Measurements from ENCODE around the gene EDEM2.
A peak's percentile ranks its signal among the peaks of the same experiment; 100 is the strongest.
"Not testable (repeated sequence)": the region's sequence is repeated elsewhere in the genome, so short reads cannot be mapped to it uniquely, and the experiment has no call there.

EDEM2 gene

DNA sequence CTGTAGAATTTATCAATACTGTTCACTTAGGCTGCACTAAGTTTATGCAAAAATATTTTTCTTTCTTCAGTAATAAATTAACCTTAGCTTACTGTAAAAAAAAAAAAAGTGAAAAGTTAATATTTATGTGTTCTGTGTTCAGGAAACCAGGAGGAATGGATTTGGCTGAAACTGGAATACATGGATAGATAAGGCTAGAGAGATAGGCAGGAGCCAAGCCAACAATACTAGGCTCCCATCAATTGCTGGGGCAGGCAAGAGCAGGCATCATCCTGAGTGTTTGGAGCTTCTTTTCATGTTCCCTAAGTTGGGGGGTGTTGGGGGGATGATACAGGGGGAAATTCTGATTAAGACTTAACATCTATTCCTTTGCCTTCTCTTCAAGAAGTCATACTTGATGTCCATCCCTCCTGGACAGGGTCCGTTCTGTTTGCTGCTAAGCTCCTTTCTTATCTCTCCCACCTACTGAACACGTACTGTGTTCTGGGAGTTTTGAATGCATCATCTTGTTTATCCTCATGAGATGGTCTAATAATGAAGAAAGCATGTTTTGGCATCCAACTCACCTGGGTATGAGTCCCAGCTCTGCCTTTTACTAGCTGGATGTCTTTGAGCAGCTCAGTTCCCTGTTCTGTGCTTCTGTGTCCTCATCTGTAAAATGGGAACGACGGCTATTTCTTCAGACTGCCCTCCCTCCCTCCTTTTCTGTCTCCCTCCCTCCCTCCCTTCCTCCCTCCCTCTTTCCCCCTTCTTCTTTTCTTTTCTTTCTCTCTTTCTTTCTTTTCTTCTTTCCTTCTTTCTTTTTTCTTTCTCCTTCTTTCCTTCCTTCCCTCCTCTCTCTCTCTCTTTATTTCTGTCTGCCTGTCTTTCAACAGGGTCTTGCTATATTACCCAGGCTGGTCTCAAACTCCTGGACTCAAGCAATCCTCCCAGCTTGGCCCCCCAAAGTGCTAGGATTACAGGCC lies 18.4 kb upstream of the EDEM2 start:
- no peak overlapping the region for H3K27ac ChIP-seq
- no peak for TF ChIP-seq CTCF (conservative IDR thresholded peaks at IDR 0.05)

GRCh38 chr20:35164531-35164930 lies 17.4 kb upstream of the EDEM2 start:
- H3K27ac ChIP-seq, result not testable (repeated sequence)

DNA sequence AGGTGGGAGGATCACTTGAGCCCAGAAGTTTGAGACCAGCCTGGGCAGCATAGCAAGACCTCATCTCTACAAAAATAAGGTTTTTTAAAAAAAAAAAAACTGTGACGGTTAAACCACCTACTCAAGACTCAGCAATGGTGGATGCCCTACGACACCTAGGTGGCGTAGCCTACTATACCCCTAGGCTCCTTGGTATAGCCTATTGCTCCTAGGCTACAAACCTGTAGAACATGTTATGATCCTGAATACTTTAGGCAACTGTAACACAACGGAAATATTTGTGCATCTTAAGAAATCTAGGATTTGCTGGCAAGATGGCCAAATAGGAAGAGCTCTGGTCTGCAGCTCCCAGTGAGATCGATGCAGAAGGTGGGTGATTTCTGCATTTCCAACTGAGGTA lies 13.2 kb upstream of the EDEM2 start:
- not testable (repeated sequence) for H3K27ac ChIP-seq

- no peak for TF ChIP-seq CTCF (conservative IDR thresholded peaks at IDR 0.05)
- H3K27ac ChIP-seq, result no peak overlapping the region
These were observed 9.8 kb upstream of the EDEM2 start for GRCh38 chr20:35156978-35157377.

GRCh38 chr20:35155936-35156335 lies 8.8 kb upstream of the EDEM2 start:
- no peak overlapping the region for H3K27ac ChIP-seq
- TF ChIP-seq CTCF (conservative IDR thresholded peaks at IDR 0.05), result no peak

GRCh38 chr20:35151736-35152135 lies 4.6 kb upstream of the EDEM2 start:
- no peak for TF ChIP-seq CTCF (conservative IDR thresholded peaks at IDR 0.05)
- H3K27ac ChIP-seq, result no peak overlapping the region

DNA sequence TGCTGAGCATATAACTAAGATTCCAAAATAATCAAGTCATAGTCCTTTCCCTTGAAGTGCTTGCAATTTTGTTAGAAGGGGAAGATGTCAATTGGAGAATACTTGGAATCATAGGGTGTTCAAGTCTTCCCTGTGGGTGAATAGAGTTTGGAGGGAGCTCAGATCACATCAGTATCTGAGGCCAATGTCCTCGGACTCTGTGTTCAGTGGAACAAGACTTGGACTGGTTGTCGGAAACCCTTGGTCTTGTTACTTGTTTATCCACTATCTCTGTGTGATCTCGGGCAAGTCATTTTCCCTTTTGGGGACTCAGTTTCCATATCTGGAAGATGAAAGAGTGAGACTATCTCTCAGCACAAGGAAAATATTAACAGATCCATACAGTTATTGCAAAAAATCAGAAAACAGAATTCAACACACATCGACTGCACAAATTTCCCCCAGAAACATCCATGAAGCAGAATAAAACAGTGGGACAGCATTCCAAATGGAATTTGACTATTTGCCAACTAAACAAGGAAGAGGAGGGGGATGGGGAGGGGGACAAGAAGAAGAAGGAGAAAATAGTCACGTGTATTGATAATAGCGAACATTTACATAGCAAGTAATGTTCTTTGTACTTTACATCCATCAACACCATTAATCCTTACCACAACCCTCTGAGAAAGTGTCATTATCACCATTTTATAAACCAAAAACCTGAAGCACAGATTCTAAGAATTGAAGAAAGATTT lies 3.9 kb upstream of the EDEM2 start:
- H3K27ac ChIP-seq, result no peak overlapping the region
- TF ChIP-seq CTCF (conservative IDR thresholded peaks at IDR 0.05), result no peak

- H3K27ac ChIP-seq, result peak overlapping the region; percentile 86
These were observed 487 bp upstream of the EDEM2 start for GRCh38 chr20:35147575-35148071.
